ENCODE data around the gene MAML3.
"Not testable (repeated sequence)": the region's sequence is repeated elsewhere in the genome, so short reads cannot be mapped to it uniquely, and the experiment has no call there.

The MAML3 gene

DNA sequence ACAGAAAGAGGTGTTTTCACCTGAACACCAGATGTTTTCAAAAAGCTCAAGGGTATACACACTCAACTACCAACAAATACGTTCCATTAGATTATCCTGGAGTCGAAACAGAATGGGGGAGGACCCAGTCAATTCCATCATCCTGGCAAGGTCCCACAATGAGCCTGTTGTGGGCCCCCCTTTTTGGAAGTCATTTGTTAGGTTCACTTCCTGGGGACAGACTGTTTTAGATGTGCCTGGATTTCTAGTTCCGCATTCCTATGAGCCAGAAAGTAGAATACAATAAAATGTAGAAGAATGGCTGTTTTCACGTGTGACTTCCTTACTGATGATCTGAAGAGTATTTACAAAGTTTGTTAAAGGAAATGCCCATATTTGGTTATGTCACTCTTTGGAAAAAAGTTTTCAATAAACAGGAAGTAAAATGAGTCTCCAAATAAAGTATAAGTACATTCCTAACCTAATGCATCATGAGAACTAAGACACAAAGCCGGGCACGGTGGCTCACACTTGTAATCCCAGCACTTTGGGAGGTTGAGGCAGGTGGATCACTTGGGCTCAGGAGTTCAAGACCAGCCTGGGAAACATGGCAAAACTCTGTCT lies 192.5 kb downstream of the MAML3 start:
- no peak for DNase-seq (ENCODE audit: low read depth in 2 of 2)

DNA sequence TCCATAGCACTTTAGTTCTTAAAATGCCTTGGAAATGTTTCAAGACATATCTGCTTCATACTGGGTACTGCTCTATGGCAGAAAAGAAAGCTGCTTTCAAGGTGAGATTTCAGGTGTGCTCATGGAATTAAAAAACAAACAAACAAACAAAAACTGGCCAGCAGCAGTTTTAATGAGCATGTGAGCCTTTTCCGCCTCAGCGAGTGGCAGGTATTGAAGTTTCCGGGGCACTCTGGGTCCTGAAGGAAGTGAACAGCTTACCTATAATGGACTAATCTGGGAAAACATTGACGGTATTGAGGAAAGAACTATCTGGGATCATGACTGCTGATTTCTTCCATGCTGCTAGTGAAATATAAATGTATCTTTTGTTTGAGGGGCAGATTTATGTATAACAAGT lies 194.6 kb downstream of the MAML3 start:
- no peak for DNase-seq (ENCODE audit: low read depth in 2 of 2)

DNA sequence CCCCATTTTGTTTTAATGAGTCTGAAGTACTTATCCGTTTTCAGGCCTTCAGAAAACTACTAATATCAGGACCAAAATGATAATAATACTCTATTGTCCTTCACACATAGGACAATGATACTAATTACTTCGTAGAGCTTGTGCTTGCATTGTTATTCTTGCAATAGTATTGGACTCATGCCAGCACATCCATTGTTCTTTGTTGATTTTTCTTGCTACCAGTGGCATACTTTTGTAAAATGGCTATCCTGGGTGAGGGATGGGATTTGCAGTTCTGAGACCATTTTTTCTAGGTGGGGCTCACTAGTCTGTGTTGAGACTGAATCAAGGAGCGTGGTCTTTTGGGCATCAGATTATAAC lies 195.3 kb downstream of the MAML3 start:
- DNase-seq (ENCODE audit: low read depth in 2 of 2): no peak

DNA sequence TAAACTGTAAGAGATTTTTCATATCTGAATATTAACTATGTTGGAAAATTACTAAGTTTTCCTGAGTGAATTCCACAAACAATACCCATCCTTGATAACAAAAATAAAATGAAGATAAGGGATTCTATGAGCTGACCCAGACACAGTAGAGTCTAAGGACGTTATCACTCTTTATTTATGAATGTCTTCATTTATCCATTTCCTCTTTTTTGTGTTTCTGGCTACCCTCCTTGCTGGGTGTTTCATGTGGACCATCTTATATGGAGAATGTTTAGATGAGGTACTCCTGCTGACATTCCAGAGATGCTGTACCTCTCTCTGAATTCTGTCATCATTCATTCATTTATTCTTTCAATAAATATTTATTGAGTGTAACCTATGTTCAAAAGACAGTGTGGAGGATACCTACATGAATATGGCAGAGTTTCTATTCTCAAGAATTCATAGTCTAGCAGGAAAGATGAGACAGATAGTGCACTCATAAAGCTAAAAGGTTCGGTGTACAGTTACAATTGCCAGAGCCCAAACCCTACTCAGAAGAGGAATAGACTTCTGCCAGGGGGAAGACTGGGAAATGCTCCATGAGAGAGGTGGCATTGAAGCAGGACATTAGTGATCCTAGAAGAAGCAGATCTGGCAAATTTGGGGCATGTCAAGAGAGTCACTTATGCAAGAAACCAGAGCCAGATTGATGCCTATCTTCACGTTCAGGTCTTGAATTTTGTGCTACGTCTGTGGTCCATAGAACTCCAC lies 195.8 kb downstream of the MAML3 start:
- no peak for DNase-seq (ENCODE audit: low read depth in 2 of 2)

DNA sequence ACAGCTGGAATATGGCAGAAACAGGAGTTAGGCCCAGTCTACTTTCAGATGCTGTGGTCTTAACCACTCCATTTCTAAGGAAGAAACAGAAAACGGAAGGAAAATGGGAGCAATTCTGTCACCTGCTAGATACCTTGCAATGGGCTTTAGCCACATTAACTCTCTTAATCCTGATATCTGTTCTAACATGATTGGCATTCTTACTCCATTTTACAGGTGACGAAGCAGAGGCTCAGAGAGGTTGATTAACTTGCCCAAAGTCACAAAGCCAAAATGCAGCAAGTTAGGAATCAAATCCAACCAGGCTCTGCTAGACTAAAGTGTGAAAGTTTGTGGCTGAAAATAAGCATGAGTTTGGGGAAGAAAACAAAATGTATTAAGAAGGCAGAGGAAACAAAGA lies 196.9 kb downstream of the MAML3 start:
- no peak for DNase-seq (ENCODE audit: low read depth in 2 of 2)

DNA sequence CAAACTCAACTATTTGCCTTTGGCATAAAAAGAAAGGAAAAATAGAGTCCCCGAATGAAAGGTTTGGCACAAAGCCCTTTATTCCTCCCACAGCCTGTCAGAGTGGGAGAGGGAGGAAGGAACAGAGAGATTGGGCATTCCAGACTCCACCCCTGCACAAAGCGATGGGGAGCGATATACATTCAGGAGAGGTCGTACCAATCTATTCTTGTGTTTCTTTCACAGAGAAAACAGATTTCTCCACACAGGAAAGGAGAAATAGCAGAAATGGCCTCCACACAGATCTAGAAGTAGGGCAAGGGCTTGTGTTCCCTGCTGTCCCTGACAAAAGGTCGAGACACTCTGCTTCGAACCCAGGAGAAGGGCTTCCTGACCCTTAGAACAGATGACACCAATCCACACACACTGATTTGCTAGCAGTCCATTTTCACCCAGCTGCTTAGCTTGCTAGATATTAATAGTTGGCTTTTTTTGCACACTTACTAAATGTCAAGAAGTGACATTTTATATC lies 197.4 kb downstream of the MAML3 start:
- DNase-seq (ENCODE audit: low read depth in 2 of 2): no peak

DNA sequence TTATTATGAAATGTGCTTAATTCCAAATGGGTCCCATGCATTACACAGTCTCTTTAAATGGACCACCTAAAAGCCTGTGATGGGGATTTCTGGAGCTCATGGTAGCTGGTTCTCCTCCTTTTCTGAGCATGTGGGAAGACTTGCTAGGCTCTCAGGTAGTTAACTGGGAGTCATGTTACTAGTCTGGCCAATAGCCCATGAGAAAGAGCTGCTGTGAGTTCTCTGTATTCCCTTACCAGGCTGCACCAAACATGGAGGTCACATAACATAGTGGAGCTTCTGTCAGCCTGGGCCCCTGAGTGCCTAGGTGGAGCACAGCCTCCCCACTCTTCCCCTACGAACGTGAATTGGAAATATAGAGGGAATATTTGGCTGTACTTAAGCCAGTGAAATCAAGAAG lies 198.4 kb downstream of the MAML3 start:
- DNase-seq (ENCODE audit: low read depth in 2 of 2): no peak

DNA sequence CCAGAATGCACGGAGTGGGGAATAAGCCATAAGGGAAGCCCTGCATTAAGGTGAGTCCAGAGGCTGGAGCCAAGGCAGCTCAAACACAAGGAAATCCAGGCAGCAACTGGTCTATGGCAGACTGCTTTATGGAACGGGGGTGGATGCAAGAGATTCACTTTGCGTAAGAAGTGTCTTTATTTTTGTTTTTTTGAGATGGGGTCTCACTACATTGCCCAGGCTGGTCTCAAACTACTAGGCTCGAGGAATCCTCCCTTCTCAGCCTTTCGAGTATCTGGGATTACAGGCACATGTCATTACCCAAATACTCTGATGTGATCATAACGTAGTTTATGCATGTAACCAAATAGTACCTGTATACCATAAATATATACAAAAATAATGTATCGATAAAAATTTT lies 199.5 kb downstream of the MAML3 start:
- DNase-seq (ENCODE audit: low read depth in 2 of 2): no peak

DNA sequence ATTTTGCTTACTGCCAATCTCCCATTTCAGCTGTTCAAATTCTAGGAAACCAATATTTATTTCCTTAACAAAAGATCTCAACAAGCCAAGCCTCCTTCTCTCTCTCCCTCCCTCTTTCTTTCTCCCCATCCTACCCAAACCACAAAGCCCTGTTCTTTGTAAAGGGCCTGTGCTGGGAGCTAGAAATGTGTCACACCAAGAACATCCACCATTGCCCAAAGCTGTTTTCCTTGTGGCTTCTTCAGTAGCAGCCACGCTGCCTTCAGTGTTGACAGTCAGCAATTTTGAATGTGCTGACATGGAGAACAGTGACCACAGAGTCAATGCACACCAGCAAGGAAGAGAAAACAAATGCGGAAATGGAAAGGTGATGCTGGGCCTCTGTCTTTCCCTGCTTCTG lies 203.0 kb downstream of the MAML3 start:
- DNase-seq (ENCODE audit: low read depth in 2 of 2): no peak

DNA sequence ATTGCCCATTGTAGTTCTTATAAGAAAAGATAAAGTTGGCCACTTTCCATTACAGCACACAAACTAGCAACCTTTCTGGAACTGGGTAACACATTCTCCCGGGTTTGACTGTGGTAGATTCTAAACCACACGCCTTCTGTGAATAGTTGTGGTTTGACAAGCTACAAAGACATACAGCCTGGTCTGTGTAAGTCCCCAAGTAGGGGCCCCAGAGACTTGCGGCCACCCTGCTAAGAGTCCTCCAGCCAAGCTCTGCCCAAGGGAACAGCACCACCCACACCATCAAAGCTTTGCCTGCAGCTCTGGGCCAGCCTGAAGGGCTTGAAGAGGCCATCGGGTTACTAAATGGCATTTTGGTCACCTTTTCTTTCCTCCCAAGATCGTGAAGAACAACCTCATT lies 203.4 kb downstream of the MAML3 start:
- DNase-seq (ENCODE audit: low read depth in 2 of 2): peak in 1 of 2 donors; percentile 6

DNA sequence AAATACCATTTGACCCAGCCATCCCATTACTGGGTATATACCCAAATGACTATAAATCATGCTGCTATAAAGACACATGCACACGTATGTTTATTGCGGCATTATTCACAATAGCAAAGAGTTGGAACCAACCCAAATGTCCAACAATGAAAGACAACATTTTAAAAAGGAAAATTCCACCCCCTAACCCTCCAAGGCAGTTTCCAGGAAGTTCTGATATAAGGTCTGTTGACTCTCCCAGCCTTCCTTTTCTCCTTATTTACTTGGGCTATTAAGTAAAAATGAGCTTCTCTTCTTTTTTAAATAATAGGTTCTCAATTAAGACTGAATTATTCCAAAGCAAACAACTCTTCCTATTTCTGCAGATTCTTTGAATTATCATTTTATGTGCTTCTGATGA lies 209.1 kb downstream of the MAML3 start:
- DNase-seq (ENCODE audit: low read depth in 2 of 2): not testable (repeated sequence)

DNA sequence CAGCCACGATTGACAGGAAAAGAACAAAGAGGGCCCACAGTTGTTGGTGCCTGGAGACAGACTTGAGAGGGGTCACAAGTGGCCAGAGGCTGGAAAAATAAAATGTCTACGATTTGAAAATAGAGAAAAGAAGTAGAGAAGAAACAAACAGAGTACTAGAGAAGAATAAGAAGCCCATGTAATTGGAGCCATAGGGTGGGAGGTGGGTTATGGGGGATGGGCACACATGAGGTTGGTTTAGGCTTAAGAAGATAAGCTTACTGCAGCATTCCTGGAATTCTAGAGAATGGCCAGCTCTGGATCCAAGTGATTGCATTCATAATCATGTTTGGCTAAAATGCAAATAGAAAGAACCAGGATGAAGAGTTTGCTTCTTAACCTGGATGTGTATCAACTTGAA lies 210.7 kb downstream of the MAML3 start:
- DNase-seq (ENCODE audit: low read depth in 2 of 2): no peak

DNA sequence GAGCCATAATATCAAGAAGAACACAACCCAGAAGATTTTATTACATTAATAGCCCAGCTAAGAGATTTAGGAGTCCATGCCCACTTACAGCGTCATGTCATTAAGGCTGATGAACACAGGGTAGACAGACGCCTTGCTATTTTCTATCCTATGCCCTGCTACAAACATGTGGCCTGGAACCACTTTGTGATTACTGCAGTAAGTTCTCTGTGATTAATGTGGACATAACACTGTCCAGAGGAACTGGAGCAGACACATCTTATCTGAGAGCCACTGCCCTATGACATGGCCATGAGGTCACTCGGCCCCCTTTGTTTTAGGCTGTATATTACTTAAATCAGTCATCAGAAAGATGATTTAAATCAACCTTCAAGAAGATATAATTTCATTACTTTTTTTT lies 211.7 kb downstream of the MAML3 start:
- DNase-seq (ENCODE audit: low read depth in 2 of 2): no peak

DNA sequence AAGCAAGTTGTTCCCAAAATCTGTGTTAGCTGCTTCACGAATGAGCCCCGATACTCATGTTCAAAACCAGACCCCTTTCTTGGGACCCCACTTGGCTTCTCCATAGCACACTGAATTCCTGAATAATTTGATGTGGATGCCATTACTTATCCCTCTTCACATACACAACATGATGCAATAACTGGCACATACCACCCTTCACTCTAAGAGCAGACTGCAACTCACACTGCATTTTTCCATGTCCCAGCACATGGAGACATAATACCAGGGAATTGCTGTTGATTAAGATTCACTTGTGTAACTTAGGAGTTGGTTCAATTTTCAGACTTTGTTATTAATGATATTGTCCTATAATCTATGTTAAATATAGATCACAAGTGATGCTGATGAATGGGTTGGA lies 213.4 kb downstream of the MAML3 start:
- DNase-seq (ENCODE audit: low read depth in 2 of 2): no peak

DNA sequence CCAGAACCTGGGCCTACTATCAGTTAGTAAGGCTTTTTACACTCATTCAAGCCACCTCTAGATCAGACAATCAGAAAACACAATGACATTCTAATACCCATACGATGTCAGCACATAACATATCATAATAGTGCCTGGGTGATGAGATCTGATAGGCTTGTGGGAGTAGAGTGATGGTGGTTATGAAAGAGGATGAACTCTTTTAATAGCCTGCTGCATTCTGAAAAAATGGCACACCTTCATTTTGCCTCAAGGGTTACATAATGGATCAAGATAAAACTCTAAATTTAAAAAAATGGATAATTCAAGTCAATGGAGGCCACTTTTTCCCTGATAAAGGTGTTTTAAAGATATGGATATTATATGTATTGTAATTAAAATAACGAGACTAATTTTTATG lies 215.6 kb downstream of the MAML3 start:
- no peak for DNase-seq (ENCODE audit: low read depth in 2 of 2)

DNA sequence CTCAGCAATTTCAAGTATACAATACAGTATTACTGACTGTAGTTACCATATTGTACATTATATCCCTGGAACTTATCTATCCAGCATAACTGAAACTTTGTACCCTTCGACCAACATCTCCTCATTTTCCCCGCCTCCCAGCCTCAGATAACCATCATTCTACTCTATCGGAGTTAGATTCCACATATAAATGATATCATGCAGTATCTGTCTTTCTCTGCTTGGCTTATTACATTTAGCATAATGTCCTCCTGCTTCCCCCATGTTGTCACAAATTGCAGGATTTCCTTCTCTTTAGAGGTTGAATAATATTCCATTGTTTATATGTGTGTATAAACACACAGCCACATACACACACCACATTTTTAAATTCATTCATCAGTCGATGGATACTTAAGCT lies 218.1 kb downstream of the MAML3 start:
- no peak for DNase-seq (ENCODE audit: low read depth in 2 of 2)

DNA sequence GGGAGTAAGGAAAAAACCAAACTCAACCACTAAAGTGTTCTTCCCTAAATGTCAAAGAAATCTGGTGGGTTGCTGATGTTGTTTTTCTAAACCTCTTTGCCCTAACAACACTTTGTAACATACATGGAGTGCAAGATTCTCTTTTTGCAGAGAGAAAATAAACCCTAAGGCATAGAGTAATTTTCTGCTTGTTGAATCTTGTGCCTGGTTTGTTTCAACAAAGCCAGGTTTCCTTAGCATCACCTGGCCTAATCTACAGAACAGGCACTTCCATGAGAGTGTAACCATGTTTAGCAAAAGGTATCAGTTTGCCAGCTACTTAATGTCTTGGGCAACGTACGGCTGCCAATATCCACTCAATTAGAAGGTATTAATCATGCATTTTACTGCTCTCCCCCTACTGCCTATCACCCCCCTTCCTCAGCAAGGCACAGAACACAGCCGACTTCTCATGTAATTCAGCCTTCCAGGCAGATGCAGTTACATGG lies 219.2 kb downstream of the MAML3 start:
- no peak for DNase-seq (ENCODE audit: low read depth in 2 of 2)

DNA sequence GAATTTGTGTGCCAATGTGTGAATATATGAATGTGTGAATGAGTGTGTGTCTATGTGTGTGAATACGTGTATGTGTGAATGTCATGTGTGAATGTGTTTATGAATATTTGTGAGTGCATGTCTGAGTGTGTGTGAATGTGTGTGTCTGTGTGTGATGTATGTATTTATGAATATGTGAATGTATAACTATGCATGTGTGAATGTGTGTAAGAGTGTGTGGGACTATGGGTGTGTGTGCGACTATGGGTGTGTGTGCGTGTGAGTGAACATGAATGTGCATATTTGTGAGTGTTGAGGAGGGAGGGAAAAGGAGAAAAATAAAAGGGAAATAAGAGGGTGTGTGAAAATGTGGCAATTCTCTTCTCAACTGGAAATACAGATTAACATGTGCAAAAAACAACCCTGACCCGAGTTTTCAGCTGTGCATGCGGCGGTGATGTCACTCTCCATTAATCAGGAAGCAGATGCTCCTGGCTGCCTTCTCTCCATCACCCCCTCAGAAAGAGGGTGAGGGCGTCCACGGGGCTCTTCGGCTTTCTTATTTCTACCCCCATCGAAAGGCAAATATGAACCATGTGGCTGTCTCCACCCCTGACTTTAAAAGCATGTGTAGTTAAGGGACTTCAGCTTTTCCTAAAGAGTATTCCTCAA lies 219.8 kb downstream of the MAML3 start:
- DNase-seq (ENCODE audit: low read depth in 2 of 2): no peak

DNA sequence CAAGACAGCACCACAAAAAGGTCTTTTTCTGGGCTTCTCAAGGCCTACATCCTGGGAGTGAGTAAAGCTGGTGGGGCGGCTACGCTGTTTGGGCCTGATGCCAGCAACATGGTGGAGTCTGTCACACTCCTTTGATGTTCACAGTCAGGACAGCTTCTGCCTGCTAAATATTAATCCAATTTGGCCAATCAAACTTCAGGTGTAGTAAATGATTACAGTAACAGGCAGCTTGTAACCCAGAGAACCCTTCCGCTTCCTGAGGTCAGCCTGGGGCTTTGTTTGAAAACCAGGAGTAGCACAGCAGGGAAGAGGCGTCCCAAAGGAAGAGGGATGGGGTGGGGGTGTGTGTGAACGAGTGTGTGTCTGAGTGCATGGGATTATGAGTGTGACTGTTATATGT lies 220.4 kb downstream of the MAML3 start:
- no peak for DNase-seq (ENCODE audit: low read depth in 2 of 2)

DNA sequence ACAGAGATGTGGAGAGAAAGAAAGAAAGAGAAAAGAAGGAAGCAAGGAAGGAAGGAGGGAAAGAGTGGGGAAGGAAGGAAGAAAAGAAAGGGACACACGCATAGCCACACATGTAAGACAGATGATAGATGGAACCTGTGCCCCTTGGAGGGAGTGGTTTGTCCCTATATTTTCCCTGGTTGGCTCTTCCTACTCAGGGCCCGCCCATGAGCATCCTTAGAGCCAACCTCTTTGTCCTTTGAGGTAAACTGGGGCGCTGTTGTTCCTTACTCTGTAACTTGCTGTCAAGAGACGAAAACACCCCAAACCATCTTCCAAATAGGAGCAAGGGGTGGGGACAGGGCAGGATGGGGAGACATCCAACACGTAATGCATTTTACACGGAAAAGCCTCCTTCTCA lies 220.9 kb downstream of the MAML3 start:
- DNase-seq (ENCODE audit: low read depth in 2 of 2): no peak

DNA sequence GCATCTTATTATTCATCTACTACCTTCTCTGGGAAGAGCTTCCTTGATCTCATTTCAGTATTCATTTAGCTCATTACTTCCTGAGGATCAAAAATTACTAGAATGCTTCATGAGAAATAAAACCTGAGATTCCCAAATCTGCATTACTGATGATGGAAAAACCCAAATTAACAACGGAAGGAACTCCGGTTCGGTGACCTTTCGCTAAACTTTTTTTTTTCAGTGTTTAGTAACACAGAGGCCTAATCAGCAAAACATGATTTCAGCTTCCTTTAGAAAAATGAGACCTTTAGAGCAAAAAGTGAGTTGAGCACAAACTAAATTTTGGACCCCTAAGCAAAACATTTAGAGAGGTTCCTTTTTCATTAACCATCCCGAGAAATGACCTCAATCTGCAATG lies 229.2 kb downstream of the MAML3 start:
- DNase-seq (ENCODE audit: low read depth in 2 of 2): no peak

DNA sequence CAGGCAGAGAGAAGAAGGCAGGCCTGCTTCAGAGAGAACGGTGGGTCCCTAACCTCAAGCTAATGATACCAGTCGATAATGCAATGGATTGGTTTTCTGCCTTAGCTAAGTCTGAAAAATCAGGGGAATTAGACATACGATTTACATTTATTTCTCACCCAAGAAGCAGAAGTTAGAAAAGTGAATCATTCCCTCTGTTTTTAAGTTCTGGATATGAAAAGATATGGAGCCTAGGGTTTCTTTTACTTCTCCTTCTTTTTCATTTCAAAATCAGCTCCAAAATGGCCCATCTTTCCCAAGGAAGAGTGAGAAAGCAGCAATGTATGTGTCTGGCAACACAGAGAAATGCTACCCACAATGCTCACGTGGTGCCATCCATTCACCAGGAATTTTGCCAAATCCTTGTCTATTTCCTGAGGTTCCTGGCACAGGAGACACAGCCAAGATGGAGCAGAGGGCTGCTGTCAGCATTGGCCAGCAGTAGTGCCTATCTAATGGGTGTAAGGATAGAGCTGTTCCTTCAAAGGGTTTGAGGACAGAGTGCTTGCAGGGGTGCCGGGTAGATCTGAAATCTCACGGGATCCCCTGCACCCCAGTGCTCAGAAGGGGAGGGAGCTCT lies 231.5 kb downstream of the MAML3 start:
- DNase-seq (ENCODE audit: low read depth in 2 of 2): no peak
